ENCODE data around the gene ARMH1.

Gene ARMH1

DNA sequence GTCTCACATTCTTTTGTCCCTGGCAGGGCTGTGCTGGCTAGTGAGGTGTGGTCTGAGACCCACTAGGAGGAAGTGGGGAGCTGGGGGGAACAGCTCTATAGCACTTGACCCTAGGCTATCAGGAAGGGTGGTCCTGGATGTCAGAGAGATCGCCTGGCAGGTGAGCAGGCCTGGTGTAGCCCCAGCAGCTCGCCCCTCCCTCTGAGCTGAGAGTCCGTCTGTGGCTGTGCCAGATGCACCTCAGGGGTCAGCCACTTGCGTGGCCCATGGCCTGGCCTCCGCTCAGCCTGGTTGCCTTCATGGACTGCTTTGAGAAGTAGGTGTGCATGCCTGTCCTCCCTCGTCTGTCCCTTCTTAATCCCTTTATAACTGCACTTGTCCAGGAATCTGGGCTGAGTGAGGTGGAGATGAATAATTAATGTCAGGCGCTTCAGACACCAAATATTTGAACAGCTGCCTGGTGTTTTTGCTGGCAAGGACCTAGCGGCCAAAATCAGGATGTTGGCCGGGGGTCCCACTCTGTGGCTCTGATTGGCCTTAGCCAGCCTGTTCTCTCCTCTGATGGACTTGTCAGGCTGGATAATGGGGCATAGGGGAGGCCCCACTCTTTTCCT, 30.7 kb upstream of the ARMH1 start:
- peak in 5 of 58 donors; percentile 10 to 52 (median 18) for DNase-seq

DNA sequence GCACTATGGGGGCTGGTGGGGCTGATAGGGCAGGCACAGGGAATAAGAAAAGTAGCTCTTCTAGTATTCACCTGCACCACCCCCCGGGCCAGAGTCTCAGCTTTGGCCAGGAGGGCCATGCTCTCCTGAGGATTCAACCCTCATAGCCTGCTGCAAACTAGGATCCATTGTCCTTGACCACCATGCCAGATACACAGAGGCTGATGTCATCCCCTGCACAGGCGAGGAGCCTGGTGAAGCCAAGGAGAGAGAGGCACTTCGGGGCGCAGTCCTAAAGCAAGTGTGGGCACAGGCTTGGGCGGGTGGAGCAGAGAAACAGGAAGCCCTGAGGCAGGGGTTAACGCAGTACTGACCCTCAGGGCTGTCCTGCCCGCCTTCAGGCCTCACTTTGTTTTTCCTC, 29.7 kb upstream of the ARMH1 start:
- peak in 1 of 58 donors; percentile 25 for DNase-seq

DNA sequence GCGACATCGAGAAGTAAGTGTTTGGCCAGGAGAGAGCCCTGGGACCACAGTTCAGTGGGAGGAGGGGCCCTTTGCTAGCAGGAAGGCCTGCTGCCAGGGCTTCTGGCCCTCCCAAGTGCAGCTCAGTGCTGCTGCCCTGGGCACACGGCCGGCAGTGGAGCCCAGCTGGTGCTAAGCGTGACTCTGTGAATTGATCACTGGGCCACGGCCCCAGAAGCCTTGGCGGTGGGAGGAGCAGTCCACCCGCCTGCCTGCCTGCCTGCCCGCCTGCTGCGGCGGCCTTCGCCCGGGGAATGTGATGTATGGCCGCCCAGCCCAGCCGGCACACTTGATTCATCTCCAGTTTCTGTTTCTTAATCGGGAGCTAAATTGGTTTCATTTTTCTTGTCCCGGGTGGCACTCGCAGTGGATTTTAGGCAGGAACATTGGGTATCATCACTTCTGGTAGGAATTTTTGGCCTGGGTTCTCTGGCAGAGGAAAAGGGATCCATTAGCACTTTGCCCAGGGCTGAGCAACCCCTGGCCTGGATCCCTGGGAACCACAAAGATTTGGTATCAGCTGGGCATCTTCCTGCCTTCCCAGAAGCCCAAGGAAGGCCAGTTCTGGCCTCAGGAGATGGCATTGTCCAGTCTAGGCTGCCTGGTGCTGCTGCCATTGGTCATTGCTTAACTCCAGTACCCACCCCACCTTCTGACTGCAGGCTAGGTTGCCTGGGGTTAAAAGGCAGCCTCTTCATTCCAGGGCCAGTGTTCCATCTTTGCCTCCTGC, 28.9 kb upstream of the ARMH1 start:
- DNase-seq = peak in 56 of 58 donors; percentile 31 to 96 (median 86)

DNA sequence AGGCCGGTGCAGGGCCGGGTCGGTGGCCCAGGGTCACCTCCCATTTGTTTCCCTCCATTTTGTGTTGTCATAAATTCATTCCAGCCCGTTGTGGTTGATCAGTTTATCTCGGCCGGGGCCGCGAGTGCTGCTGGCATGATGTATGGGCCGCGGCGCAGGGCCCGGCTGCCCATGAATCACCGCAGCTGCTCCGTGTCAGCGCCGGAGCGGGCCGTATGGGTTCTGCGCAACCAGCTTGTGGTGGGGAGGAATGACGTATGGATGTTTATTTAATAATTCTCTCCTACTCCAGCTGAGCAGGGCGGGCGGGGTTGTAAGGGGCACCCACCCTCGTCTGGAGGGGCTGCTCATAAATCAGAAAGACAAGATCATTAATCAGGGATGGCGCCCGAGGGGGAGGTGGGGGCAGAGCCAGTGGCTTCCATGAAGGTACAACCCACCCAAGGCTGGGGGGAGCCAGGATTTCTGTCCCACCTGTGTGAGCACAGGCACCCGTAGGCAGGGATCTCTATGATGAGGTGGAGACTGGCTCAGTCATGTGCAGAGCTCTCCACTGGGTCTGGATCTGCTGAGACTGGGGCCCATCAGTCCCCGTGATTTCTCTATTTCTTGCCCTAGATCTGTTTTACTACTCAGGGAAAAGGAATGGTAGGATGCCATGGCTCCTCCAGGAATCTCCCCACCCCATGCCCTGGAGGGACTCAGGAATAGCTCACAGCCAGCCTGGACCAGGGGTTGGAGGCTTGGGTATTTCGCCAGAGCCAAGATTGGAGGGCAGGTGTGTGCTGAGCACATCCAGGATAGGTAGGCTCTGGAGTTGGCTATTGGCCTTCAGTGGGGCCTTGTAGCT, 28.0 kb upstream of the ARMH1 start:
- no peak for DNase-seq

DNA sequence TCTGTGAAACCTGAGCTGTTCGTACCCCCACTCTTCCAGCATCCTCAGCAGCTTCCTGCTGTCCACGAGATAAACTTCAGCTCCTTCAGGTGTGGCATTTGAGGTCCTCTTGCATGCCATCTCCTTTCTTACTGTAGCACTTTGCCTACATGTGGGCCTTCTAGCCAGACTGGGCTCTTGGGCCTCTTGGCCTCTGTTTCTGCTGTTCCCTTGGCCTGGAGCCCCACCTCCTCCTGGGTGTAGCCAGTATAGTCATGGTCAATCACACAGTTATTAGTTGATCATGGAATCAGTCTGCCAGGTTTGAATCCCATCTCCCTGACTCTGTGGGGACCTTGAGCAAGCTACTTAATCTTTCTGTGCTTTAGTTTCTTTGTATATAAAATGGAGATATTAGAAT, 26.6 kb upstream of the ARMH1 start:
- DNase-seq = no peak

DNA sequence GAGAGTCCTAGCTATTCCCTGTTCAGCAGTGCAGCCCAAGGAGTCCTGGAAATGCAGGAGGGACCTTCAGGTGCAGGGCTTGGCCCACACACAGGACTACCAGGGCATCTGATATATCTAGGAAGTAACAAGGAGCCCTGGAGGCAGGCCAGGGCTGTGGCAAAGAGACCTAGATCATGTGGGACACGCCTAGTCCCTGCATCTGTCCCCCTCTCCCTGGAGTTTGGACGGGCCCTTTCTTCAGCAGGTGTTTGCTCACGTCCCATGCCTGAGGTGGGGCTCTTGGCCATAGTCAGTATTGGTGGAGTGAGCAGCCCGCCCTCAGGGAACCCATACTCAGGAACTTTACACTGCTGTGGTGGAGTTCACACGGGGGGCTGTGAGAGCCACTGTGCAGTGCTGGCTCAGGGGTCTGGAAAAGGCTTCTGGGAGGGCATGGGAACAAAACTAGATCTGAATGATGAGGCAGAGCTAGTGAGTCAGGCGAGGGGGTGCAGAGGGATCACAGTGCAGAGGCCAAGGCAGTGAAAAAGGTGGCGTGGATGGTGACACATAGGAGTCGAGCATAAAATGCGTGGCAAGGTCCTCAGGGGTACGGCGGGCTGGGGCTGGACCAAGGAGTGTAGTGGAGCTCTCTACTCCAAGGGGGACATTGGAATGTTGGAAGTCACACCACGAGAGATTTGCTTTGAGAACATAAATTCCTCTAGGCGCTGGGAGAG, 25.8 kb upstream of the ARMH1 start:
- no peak for DNase-seq

DNA sequence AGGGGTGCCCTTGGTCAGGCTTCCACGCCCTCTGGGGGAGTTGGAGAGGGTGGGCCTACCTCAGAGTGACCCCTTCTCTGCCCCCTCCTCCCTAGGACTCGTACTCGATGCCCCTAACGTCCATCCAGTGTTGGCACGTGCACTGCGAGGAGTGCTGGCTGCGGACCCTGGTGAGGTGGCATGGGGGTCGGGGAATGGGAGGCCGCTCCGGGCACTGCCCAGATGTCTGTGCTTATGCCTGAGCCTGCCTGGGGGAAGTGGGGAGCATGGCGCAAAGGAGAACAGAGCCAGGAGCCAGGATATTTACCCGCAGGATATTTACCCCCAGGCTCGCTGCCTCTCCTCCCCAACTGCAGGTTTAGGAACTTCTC, 24.7 kb upstream of the ARMH1 start:
- DNase-seq = no peak

DNA sequence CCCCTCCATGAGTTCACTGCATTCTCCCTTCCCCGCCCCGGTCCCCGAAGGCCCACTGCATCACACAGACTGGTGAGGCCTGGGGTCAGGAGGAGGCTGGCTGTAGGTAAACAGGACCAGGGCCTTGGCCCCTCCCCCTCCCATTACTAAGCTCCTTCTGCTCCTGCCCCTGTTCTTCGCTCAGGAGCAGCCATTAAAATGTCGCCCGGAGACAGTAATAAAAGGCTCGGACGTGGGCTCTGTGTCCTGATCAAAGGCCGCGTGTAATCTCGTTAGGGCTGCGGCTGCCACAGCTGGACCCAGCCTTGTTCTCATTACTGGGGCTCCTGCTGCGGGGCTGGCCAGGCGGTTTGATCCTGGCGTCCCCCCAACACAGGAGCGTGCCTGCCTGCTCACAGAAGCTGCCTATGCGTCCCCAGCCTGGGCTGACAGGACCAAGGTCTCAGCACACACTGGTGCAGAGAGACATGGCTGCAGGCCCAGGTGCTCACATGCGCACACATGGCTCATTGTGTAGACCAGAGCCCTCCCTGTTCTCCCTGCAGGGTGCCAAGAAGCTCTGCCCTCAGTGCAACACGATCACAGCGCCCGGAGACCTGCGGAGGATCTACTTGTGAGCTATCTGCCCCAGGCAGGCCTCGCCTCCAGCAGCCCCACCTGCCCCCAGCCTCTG, 24.2 kb upstream of the ARMH1 start:
- DNase-seq = peak in 30 of 58 donors; percentile 16 to 54 (median 36)

DNA sequence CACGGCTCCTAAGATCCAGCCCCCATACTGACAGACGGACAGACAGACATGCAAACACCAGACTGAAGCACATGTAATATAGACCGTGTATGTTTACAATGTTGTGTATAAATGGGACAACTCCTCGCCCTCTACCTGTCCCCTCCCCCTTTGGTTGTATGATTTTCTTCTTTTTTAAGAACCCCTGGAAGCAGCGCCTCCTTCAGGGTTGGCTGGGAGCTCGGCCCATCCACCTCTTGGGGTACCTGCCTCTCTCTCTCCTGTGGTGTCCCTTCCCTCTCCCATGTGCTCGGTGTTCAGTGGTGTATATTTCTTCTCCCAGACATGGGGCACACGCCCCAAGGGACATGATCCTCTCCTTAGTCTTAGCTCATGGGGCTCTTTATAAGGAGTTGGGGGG, 23.4 kb upstream of the ARMH1 start:
- no peak for DNase-seq

DNA sequence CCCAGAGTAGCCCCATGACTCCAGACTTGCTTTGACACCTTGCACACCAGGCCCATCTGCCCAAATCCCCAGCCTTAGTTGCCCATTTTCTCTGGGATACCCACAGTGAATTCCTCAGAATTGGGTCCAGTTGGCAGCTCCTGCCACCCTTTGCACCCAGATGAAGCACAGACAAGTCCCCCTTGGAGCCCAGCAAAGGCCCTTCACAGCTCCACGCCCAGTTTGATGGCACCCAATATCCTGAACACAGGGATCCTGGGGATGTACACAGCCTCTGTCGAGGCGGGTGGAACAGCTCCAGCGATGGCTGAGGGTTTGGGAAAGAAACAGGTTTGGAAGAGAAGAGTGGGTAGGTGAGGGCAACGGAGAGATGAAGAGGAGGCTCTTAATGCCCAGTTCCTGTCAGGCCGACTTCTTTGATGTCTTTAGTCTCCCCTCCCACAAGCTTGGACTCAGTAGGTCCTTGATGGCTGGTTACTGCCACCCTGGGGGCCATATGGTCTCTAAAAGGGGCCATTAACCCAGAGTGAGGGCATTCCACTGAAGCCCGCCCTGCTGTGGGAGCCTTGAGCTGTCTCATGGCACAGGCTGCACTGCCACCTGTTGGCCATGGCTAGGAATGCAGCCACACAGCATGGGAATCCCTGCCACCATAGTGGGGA, 21.9 kb upstream of the ARMH1 start:
- DNase-seq = peak in 56 of 58 donors; percentile 13 to 91 (median 72)

DNA sequence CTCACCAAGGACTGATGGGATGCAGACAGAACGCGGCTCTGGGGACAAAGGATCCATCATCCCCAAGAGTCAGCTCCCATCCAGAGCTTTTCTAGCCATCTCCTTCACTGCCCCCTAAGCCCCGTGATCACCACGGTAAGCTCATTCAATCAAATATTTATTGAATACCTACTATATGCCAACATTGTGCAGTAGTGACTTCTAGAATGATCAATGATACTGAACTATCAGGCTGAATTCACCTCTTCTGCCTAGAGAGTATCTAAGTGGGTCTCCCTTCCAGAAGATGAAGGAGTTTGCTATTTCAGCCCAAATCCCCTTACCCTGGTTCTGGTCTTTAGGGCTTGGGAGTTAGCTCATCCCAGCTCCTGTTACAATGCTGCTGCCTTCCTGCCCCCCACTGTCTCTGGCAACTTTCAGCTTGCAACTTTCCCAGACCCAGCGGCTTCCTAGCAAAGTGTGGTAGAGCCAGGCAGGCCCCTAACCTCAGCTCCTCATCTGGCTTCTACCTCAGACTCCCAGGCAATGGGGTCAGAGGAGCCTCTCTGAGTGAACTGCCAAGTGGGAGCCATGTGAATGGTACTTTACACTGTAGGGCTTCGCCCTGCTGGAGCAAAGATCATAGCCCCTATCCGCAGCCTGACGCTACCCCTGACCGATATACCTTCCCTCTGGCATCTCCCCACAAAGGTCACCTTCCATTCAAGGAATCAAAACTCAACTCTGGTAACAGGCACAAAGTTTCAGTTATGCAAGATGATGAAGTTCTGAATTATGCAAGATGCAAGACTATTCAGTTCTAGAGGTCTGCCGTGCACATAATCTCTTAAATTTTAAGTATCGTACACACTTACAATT, 21.2 kb upstream of the ARMH1 start:
- DNase-seq = no peak

DNA sequence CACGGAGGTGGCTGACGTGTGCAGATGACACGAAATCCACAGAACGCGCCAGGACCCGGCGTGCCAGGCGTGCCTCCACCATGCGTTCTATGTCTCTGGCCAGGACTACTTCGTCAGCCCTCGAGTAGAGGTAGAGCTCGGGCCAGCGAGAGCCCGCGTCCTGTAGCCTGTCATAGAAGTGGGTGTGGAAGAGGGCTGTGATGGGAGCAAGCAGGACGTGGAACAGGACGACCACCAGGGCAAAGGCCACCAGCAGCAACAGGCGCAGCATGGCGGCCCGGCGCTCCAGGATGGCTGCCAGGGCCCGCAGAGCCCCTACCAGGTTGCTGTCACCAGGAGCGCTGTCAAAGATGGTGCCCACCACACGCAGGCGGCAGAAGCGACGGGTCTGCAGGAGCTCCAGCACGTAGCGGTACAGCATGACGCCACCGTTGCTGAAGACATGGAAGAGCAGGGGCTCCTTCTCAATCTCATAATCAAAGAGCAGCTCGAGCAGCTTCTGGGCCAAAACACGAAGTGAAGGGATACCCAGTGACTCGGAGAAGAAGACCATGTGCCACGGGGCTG, 19.8 kb upstream of the ARMH1 start:
- DNase-seq = no peak

DNA sequence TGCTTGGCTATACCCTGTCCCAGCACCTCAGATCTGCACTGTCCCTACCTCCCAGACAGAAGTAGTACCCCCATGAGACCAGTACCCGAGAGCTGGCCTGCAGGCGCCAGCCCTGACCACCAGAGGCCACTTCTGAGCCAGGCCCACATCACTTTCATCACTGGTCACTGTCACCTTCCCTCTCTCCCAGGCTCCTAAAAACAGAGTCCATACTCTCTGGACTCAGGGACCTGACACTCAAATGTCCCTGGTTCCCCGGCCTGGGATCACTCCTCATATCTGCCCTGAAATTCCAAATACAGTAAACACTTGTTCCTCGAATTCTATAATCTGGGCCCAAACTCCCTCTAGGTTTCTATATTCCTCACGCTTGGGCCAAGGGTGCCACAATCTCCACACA, 18.9 kb upstream of the ARMH1 start:
- peak in 7 of 58 donors; percentile 9 to 27 (median 12) for DNase-seq

DNA sequence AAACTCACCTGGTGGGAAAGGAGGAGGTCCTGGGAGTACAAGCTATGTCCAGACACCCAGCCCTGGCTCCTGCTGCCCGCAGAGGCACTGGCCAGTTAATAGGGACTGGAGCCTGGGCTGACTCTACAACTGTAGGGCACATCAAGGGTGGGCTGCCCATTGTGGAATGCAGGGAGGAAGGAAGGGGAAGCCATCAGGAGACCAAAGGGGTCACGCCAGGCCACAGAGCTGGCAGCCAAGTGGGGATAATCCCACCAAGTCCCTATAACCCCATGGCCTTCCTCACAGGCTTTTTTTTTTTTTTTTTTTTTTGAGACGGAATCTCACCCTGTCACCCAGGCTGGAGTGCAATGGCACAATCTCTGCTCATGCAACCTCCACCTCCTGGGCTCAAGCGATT, 14.9 kb upstream of the ARMH1 start:
- DNase-seq = no peak

DNA sequence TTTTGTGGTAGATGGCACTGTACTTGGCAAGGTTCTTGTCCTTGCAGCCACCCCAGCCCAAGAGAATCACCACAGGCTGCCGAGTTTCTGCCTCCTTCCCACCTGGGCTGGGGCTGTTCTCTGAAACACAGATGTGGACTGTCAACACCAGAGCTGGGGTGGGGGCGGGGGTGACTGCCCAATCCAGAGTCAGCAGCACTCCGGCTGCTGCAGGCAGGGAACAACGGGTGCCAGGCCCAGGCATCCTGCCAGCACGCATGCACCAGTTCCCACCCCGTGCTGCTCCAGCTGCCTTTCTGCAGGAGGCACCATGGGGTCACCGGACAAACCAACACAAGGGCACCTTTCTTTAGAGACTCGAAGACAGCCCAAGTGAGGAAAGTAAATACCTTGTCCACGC, 14.3 kb upstream of the ARMH1 start:
- DNase-seq = peak in 54 of 58 donors; percentile 34 to 95 (median 78)

DNA sequence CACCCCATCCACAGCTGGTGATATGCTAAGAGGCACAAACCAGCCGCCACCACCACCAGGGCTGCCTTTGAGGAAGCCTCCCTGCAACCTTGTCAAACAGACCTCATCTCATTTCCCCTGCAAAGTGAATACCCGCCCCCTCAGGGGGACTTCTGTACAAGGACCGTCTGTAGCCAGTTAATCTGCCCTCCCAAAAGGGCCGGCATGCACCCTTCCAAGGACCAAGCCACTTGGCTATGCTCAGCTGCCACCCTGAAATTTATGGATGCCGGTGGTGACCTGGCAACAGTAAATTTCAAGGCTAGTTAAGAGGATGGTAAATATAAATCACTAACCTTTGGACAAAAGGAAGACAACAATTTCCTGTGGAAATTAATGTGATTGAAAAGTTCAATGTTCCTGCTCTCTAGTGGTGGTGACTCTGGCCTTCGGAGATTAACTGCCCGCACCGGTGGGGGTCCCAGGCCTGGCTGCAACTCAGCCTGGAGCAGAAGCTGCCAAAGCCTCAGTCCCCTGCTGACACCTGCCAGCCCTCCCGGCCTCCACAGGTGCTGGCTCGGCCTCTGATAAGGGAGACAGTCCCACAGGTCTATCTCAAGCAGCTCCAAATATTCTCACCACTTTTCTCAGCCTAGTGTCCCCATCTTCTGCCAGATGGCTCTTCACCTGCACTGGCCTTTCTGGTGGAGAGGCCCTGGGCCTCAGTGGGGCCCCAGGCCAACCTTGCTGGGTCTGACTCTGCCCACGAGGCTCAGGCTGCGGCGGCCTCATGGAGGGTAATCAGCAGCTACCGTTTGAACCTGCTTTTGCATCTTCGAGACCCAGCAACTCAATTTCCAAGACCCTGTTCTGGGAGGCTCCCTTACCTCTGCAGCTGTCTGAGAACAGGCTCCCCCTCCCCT, 12.5 kb upstream of the ARMH1 start:
- DNase-seq = no peak

DNA sequence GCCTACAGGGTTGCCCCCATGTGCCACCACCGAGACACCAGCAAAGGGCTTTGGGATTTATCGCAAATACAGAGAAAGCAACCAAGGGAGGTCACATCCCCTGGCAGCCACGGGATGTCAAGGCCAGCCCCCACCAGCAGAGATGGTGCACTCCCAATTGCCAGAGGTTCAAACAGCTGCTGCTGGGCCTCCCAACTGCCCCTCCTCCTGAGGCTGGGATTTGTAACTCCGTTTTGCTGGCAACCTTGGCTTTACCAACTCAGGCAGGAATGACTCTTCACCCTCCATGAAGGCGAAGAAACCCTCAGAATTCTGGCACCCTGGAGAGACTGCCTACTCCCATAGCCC, 11.9 kb upstream of the ARMH1 start:
- DNase-seq = no peak

DNA sequence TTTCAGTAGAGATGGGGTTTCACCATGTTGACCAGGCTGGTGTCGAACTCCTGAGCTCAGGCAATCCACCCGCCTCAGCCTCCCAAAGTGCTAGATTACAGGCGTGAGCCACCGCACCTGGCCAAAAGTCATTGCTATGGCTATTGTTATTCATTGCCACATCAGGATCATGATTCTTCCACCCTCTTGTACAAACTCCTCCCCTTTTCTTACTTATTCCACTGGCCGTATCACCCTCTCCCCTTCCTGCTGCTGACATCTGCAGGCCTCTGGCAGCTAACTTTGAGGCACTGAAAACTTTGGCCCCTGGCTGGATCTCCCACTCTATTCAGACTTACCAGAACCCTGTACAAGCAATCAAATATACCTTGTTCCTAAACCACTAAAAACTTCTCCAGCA, 11.1 kb upstream of the ARMH1 start:
- no peak for DNase-seq
